GM12865 (cell line): ENCODE measurements around the gene SERAC1.

Source experiments
- DNase-seq: peaks from one replicate; pipeline ENCODE4 v3.0.0; 2010; ENCODE audit warnings: low read depth
- H3K4me3 ChIP-seq: 2 replicates; pipeline ENCODE4 v1.5.1; 2011; ENCODE audit warnings: mild to moderate bottlenecking, low read depth, low read length, control low read depth
- TF ChIP-seq, protein P1 (sequence below): IDR thresholded peaks from 2 replicates; pipeline ENCODE4 v1.5.1; 2011; ENCODE audit warnings: low read length, control low read depth, low read depth, inconsistent platforms; ENCODE audit not compliant: insufficient read depth; ENCODE audit errors: missing control alignments

The SERAC1 gene

DNA sequence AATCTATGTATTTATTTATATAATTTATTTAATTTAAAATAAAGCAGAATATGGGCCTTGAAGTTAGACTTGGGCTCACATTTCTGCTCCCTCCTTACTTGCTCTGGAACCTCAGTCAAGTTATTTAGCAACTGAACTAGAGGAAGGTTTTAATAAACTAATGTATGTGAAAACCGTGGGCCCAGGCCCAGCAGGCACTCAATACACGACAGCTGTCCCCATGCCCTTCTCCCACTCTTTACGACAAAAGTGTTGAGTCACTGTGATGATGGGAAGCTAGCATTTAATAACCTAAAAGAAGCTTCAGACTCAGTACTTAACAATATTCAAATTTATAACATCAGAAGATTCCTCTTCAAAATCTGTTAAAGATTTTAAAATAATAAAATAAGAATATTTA is 46.7 kb downstream of the SERAC1 start:
- TF ChIP-seq, protein P1, sequence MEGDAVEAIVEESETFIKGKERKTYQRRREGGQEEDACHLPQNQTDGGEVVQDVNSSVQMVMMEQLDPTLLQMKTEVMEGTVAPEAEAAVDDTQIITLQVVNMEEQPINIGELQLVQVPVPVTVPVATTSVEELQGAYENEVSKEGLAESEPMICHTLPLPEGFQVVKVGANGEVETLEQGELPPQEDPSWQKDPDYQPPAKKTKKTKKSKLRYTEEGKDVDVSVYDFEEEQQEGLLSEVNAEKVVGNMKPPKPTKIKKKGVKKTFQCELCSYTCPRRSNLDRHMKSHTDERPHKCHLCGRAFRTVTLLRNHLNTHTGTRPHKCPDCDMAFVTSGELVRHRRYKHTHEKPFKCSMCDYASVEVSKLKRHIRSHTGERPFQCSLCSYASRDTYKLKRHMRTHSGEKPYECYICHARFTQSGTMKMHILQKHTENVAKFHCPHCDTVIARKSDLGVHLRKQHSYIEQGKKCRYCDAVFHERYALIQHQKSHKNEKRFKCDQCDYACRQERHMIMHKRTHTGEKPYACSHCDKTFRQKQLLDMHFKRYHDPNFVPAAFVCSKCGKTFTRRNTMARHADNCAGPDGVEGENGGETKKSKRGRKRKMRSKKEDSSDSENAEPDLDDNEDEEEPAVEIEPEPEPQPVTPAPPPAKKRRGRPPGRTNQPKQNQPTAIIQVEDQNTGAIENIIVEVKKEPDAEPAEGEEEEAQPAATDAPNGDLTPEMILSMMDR = no peak
- no peak for DNase-seq
- H3K4me3 ChIP-seq = no peak overlapping the region

DNA sequence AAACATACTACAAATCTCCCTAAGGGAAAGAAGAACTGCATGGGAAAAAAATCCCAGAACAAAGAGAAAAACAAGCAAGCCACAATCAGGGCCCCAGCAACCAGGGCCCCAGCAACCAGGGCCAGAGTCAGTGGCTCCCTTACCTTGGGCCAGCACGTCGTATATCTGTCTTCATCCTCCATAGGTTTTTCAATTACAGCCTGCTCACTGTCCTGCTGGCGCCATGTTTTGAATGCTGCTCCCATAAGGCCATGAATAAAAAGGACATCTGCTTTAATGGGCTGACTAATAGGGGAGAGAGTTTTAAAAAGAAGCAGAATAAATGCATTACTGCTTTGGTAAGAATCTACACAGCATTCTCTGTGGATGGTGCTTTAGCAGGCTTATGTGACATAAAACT is 49.2 kb downstream of the SERAC1 start:
- TF ChIP-seq, protein P1 = no peak
- DNase-seq = no peak
- H3K4me3 ChIP-seq = no peak overlapping the region

GRCh38 chr6:158115508-158115907 is 52.6 kb downstream of the SERAC1 start:
- H3K4me3 ChIP-seq = no peak overlapping the region
- DNase-seq = no peak
- TF ChIP-seq, protein P1 = no peak

- TF ChIP-seq, protein P1 = no peak
- no peak for DNase-seq
- H3K4me3 ChIP-seq = no peak overlapping the region
These were observed 53.0 kb downstream of the SERAC1 start for GRCh38 chr6:158115102-158115501.

GRCh38 chr6:158113802-158114201 is 54.3 kb downstream of the SERAC1 start:
- DNase-seq = no peak
- H3K4me3 ChIP-seq = no peak overlapping the region
- TF ChIP-seq, protein P1 = no peak

DNA sequence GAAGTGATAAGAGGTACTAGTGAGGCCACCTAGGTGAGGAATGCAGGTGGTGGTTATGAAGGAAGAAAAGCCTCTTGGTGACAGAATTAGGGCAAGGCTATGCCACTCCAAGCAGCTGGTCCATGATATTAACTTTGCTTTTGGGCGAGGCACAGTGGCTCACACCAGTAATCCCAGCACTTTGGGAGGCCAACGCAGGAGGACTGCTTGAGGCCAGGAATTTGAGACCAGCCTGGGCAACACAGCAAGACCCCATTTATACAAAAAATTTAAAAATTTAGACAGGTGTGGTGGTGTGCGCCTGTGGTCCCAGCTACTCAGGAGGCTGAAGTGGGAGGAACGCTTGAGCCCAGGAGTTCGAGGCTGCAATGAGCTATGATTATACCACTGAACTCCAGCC is 56.1 kb downstream of the SERAC1 start:
- no peak for DNase-seq
- TF ChIP-seq, protein P1 = no peak
- no peak overlapping the region for H3K4me3 ChIP-seq

- no peak for DNase-seq
- no peak overlapping the region for H3K4me3 ChIP-seq
- TF ChIP-seq, protein P1 = no peak
These were observed 57.1 kb downstream of the SERAC1 start for GRCh38 chr6:158110986-158111385.
